Heart right ventricle (tissue), 16 donors: ENCODE results near the gene C4orf50. TPM values are rescaled to one million over a fixed set of nuclear protein-coding genes. Genes with fewer than 3 reads are reported as not detected.

Source experiments
- ATAC-seq, 8 donors: fragments of 200-7000 bp; cut with Tn5 transposase; one replicate each; pipeline ENCODE4 v1.9.1; 2020; ENCODE audit warnings: mild to moderate bottlenecking in 8 of 8, moderate library complexity in 8 of 8, moderate number of reproducible peaks in 1 of 8
- DNase-seq, 2 donors: peaks; one replicate each; pipeline ENCODE4 v3.0.0-alpha.2; 2020
- H3K27ac ChIP-seq, 10 donors: fragments of 200-600 bp; sonication (generic) in 2 of 10; one replicate each; pipeline versions ENCODE4 v1.5.0 to v1.8.0; 2020 to 2022; ENCODE audit warnings: mild to moderate bottlenecking in 3 of 10
- H3K27me3 ChIP-seq, 7 donors: fragments of 200-600 bp; one replicate each; pipeline ENCODE4 v1.8.0; 2021 to 2022; ENCODE audit warnings: mild to moderate bottlenecking in 2 of 7
- H3K36me3 ChIP-seq, 9 donors: fragments of 200-600 bp; sonication (generic) in 1 of 9; one replicate each; pipeline versions ENCODE4 v1.5.0 to v1.8.0; 2020 to 2022; ENCODE audit warnings: mild to moderate bottlenecking in 2 of 9
- H3K4me1 ChIP-seq, 9 donors: fragments of 200-600 bp; sonication (generic) in 1 of 9; one replicate each; pipeline versions ENCODE4 v1.5.0 to v1.8.0; 2020 to 2022; ENCODE audit warnings: mild to moderate bottlenecking in 4 of 9
- H3K4me3 ChIP-seq, 10 donors: fragments of 200-600 bp; sonication (generic) in 2 of 10; one replicate each; pipeline versions ENCODE4 v1.5.0 to v1.8.0; 2020 to 2022; ENCODE audit warnings: mild to moderate bottlenecking in 7 of 10, moderate library complexity in 2 of 10
- H3K9me3 ChIP-seq, 11 donors: fragments of 200-600 bp in 10 of 11; sonication (generic) in 2 of 11; one replicate each; pipeline versions ENCODE4 v1.5.0 to v1.8.0; 2013 to 2022; ENCODE audit warnings: mild to moderate bottlenecking in 2 of 11, control low read depth in 1 of 11, moderate library complexity in 1 of 11
- WGBS, 2 donors: extraction: QIAGEN DNeasy Blood & Tissue Kit; methylation state at CpG; one replicate each; pipeline ENCODE4 v1.1.7; 2013; ENCODE audit warnings: inconsistent platforms in 1 of 2; 5-methylcytosine and 5-hydroxymethylcytosine counted together
- intact Hi-C, 10 donors: fragments of 100-400 bp; cut with DNase I; formaldehyde crosslinking; loops; one replicate each; pipeline versions ENCODE4 v1.11.1 to v1.14.2; 2022
- polyA plus RNA-seq, 2 donors: library from polyadenylated mRNA; stranded (reverse); fragments of 200-250 nt; gene quantifications; one replicate each; pipeline ENCODE4 v1.2.3, GENCODE V29; 2013
- total RNA-seq, 10 donors: library from RNA; stranded (reverse); fragmentation: NEBNext Ultra II Directional in 3 of 10; extraction: Animal tissue kit (Norgen Biotek cat#: 25700) in 3 of 10; gene quantifications; one replicate each; pipeline versions ENCODE4 v1.2.1 to v1.2.4, GENCODE V29; 2021 to 2023
- TF ChIP-seq, protein P1 (sequence below), 9 donors: fragments of 200-600 bp; sonication (generic) in 2 of 9; IDR thresholded peaks; one replicate each; pipeline versions ENCODE4 v1.5.0 to v1.8.0; 2021 to 2022; ENCODE audit warnings: antibody characterized with exemption in 9 of 9, mild to moderate bottlenecking in 5 of 9, moderate library complexity in 1 of 9
- donor health status: Arrhythmogenic right ventricular cardiomyopathy.
- donor health status: ischemic (EF 13 %, LVEDD 7.1; RV severe dilation, severe dysfunction).
- donor health status: healthy with polysubstance abuse.
- donor health status: DM: no; HTN: yes; CAD: no.
- donor health status: DM: no; HTN: no; CAD: no.
- donor health status: ischemic (EF 25% LVEDD 6.9; RV normal size, moderate dysfunction).
- donor health status: ischemic (EF 25% LVEDD 5.7; RV mildly dilated, moderate dysfunction).
- donor health status: healthy.
- donor health status: DM: yes; HTN: yes; CAD: no.
- donor health status: Ischemic cardiomyopathy.
- donor health status: ischemic (EF 35%, LVEDD 5.7; RV mildly dilated, moderate dysfunction).
- donor health status: nonischemic (EF 11% LVEDD 7.7; RV severe dilation, severe dysfunction).
- donor health status: DM: yes; HTN: yes; CAD: no.
- donor health status: PGD.
- donor health status: ischemic (EF 29% LVEDD 5.4; RV normal size, mild dysfunction).
- donor health status: nonischemic (EF 23%, LVEDD 6.1; RV moderate dilation, normal function).

Gene C4orf50
- total and polyA plus RNA-seq, 12 donors = 0.05 TPM; not detected in 11

DNA sequence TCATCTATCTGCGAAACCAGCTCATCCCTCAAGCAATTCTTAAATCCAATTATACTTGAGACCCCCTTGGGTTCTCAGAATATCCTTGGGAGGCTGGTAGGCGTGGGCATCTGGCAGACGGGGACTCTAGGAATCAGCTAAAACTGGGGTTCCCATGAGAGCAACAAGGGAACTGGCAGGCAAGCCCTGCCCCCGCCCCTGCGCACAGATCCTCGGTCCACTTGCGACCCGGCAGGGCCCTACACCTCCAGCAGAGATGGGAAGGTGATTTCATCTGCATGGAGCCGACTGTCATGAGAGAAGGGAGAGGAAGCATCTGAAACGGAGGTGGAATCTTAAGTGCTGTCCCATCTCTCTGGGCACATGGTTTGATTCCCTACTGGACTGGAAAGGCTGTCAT, 9.9 kb upstream of the C4orf50 start:
- TF ChIP-seq, protein P1, sequence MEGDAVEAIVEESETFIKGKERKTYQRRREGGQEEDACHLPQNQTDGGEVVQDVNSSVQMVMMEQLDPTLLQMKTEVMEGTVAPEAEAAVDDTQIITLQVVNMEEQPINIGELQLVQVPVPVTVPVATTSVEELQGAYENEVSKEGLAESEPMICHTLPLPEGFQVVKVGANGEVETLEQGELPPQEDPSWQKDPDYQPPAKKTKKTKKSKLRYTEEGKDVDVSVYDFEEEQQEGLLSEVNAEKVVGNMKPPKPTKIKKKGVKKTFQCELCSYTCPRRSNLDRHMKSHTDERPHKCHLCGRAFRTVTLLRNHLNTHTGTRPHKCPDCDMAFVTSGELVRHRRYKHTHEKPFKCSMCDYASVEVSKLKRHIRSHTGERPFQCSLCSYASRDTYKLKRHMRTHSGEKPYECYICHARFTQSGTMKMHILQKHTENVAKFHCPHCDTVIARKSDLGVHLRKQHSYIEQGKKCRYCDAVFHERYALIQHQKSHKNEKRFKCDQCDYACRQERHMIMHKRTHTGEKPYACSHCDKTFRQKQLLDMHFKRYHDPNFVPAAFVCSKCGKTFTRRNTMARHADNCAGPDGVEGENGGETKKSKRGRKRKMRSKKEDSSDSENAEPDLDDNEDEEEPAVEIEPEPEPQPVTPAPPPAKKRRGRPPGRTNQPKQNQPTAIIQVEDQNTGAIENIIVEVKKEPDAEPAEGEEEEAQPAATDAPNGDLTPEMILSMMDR (IDR thresholded peaks at IDR 0.05) = no peak
- H3K4me1 ChIP-seq = peaks cover 0 to 3% (median 0%) of the 10 kb centered on the region in 9 donors
- H3K9me3 ChIP-seq = no peaks in the 10 kb centered on the region
- DNase-seq = no peak
- 60 to 64% methylated on average over 10 of the region's 10 CpGs for WGBS, 2 donors
- H3K27me3 ChIP-seq = peaks cover 0 to 24% (median 7%) of the 10 kb centered on the region in 7 donors
- no peak overlapping the region for H3K4me3 ChIP-seq
- ATAC-seq = no peak
- no peak overlapping the region for H3K27ac ChIP-seq
- no peaks in the 10 kb centered on the region for H3K36me3 ChIP-seq
- intact Hi-C loops = no loop called here

DNA sequence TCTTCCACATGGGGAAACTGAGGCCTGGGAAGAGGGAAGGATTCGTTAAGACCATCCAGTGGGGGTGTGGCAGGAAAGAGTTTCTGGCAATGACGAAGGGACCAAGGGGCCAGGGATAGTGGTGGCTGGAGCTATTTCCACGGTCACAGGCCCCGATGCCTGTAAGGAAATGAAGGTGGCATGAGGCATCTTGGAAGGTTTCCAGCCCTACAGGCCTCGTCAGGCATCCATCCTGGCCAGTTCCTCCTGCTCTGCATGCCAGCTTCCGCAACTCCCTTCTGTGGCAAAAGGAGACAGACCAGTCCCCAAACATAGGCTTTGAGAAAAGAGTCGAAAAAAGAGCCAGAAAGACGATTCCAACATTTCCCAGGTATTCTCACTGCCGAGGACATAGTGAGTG, 9.2 kb upstream of the C4orf50 start:
- H3K4me3 ChIP-seq = no peak overlapping the region
- H3K36me3 ChIP-seq = no peaks in the 10 kb centered on the region
- DNase-seq = no peak
- ATAC-seq = no peak
- 72 to 75% methylated on average over 9 of the region's 9 CpGs for WGBS, 2 donors
- H3K27ac ChIP-seq = no peak overlapping the region
- no peaks in the 10 kb centered on the region for H3K9me3 ChIP-seq
- TF ChIP-seq, protein P1 (IDR thresholded peaks at IDR 0.05) = no peak
- intact Hi-C loops = no loop called here
- H3K4me1 ChIP-seq = no peaks in the 10 kb centered on the region
- H3K27me3 ChIP-seq = peaks cover 3 to 30% (median 7%) of the 10 kb centered on the region in 7 donors

DNA sequence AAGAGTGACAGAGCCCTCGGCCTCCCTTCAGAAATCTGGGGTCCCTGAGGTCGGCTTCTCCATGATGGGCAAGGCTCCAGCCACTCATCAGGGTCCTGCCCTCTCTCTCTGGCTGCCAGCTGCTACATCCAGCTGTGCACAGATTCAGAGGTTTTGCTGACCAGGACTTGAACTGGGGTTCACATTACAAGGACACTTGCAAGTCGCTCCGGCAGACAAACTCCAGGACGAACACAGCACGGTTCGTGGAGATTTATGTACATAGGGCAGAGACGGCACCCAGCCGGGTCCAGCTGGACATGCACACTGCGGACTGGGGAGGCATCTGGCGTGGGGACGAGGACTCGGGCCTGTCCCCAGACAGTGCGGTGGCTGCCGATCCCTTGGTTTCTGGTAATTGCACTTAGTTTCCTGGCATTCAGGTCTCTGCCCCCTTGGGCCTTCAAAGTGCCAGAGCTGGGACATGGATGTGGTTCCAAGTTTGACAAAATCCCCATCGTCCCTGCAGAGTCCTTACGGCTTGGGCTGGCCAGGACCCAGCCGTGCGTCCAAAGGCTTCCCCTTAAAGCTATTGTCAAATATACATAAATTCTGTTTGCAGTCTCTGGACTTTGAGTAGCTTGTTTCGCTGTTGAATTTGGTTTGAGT, 6.2 kb upstream of the C4orf50 start:
- Histone ChIP-seq H3K27me3 (peaks cover 3 to 42% (median 23%) of the 10 kb centered on the region in 7 donors), H3K27ac (no peak overlapping the region), H3K36me3 (no peaks in the 10 kb centered on the region), H3K4me1 (no peaks in the 10 kb centered on the region), H3K9me3 (no peaks in the 10 kb centered on the region), H3K4me3 (no peak overlapping the region)
- ATAC-seq = no peak
- DNase-seq = no peak
- WGBS, 2 donors = 74 to 78% methylated on average over 20 of the region's 20 CpGs
- TF ChIP-seq, protein P1 (IDR thresholded peaks at IDR 0.05) = no peak
- intact Hi-C loops = no loop called here

DNA sequence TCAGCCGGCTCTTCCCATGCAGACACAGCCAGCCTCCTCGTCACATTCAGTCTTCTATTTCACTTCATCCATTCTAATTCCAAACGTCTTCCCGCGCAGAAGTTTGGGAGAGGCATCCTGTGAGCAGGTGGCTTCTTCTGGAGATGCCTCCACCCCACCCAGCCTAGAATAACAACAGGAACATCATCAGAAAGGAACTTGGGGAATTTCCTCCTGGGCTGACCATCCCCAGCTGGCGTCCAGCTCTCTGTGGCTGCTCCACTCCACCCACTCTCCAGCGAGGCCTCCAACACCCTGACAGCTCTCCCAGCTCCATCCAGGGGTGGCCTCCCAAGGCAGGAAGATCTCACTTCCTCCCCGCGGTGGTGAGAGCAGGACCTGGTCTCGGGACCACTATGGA, 5.5 kb upstream of the C4orf50 start:
- Histone ChIP-seq H3K27ac (no peak overlapping the region), H3K4me1 (no peaks in the 10 kb centered on the region), H3K4me3 (no peak overlapping the region), H3K36me3 (no peaks in the 10 kb centered on the region), H3K27me3 (peaks cover 3 to 49% (median 29%) of the 10 kb centered on the region in 7 donors), H3K9me3 (no peaks in the 10 kb centered on the region)
- ATAC-seq (peak in 3 of 8 donors; percentile 42 to 62 (median 44)), DNase-seq (no peak)
- intact Hi-C loops = no loop called here
- TF ChIP-seq, protein P1 (IDR thresholded peaks at IDR 0.05) = no peak
- WGBS, 2 donors = 55 to 71% methylated on average over 10 of the region's 10 CpGs
